Measurements from ENCODE around the gene IGLL5.

IGLL5 gene

DNA sequence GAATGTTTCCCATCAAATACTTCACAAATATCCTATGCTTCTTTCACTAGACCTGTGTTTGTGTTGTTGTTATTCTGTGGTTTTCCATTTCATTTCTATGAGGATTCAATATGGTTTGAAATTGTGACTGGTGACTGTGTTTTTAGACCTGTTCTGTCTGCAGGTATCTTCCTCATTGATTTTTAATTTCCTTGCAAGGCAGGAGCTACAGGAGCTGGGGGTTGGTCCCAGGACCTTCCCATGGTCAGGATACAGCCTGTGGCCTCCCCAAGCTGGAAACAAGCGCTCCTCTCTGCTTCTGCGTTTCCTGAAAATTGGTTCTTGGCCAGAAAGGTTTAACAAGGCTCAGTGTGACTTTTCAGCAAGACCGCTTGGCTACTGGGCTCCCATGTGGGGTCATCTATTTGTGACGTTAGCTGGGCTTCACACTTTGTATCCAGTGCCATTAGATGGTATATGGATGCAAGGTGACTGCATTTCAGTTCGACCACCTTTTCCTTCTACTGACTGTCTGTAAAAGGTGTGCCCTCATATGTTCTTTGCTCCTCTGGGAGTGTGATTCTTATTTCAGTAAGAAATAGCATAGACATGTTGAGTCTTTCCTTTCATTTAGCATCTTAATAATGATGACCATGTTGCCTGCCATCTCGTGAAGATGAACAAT, 21.5 kb downstream of the IGLL5 start:
- no peak overlapping the region for H3K27ac ChIP-seq (ENCODE audit: low read depth, low read length)
- no peaks in the 10 kb centered on the region for H3K4me1 ChIP-seq (ENCODE audit: control insufficient read depth in 1 of 2, insufficient read depth in 2 of 2, low read length in 2 of 2)
- H3K36me3 ChIP-seq (ENCODE audit: control insufficient read depth in 1 of 2, insufficient read depth in 2 of 2, low read length in 2 of 2), result no peaks in the 10 kb centered on the region
- H3K27me3 ChIP-seq (ENCODE audit: control insufficient read depth in 1 of 2, insufficient read depth in 2 of 2, low read length in 2 of 2), result no peaks in the 10 kb centered on the region
- H3K4me3 ChIP-seq (ENCODE audit: low read depth in 1 of 2, low read length in 2 of 2), result no peak overlapping the region
- no peaks in the 10 kb centered on the region for H3K9me3 ChIP-seq (ENCODE audit: control insufficient read depth in 1 of 2, low read length in 2 of 2)
- H3K9ac ChIP-seq (ENCODE audit: low read depth in 1 of 2, low read length in 2 of 2), result no peak overlapping the region

DNA sequence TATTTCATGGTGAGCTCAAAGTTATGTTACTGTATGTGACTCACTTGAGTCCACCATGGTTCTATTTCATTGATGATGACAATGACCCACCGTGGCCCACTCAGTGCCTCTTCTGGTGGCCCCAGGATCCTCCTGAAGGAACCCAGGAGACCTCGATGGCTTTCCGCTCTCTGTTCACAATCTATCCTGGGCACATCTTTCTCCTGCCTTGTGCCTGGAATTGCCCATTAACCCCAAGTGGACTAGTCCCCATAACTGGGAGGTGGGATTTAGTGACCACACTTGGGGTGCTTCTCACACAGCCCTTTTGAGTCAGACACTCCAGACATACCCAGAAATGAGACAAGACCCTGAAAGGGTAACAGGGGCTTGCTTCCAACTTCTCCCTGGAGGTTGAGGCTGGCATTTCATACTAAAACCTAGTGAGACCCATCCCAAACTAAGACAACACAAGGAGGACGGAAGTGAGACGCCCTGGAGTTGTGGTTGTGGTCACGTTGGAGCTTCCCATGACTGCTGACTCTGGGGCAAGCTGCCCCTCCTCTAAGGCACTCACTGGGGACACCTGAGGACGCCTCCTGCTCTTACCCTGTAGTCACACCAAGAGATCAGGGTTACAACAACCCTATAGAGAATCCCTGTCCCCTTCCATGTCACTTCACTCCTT, 22.1 kb downstream of the IGLL5 start:
- Histone ChIP-seq H3K36me3 (ENCODE audit: control insufficient read depth in 1 of 2, insufficient read depth in 2 of 2, low read length in 2 of 2) (no peaks in the 10 kb centered on the region), H3K27ac (ENCODE audit: low read depth, low read length) (no peak overlapping the region), H3K9me3 (ENCODE audit: control insufficient read depth in 1 of 2, low read length in 2 of 2) (no peaks in the 10 kb centered on the region), H3K4me1 (ENCODE audit: control insufficient read depth in 1 of 2, insufficient read depth in 2 of 2, low read length in 2 of 2) (no peaks in the 10 kb centered on the region), H3K9ac (ENCODE audit: low read depth in 1 of 2, low read length in 2 of 2) (no peak overlapping the region), H3K4me3 (ENCODE audit: low read depth in 1 of 2, low read length in 2 of 2) (no peak overlapping the region), H3K27me3 (ENCODE audit: control insufficient read depth in 1 of 2, insufficient read depth in 2 of 2, low read length in 2 of 2) (no peaks in the 10 kb centered on the region)

DNA sequence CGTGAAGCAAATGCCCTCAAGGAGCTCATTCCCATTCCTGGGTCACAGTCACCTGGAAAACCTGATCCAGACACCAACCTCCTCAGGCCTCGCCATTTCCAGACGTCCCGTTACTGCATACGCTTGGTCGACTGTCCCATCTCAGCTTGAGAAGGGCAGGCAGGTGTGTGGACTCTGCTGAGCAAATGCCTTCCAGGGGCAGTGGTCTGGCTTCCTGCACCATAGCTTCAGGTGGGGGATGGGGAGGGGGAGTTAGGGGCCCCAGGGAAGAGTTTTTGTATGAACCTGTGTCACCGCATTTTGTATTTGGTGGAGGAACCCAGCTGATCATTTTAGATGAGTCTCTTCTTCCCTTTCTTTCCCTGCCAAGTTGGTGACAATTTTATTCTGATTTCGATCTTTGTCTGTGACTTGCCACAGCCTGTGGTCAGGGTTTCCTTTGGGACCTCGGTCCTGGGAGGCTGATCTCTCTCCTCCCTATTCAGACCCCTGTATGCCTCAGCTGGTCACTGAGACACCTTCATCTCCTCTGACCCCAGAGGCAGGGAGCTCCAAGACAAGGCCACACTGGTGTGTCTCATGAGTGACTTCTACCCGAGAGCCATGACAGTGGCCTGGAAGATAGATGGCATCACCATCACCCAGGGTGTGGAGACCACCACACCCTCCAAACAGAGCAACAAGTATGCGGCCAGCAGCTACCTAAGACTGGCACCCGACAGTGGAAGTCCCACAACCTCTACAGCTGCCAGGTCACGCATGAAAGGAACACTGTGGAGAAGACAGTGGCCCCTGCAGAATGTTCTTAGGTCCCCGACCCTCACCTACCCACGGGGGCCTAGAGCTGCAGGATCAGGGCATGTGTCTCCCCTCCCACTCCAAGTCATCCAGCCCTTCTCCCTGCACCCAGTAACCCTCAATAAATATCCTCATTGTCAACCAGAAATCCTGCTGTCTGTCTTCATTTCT, 22.9 kb downstream of the IGLL5 start:
- no peaks in the 10 kb centered on the region for H3K27me3 ChIP-seq (ENCODE audit: control insufficient read depth in 1 of 2, insufficient read depth in 2 of 2, low read length in 2 of 2)
- H3K4me3 ChIP-seq (ENCODE audit: low read depth in 1 of 2, low read length in 2 of 2), result no peak overlapping the region
- H3K4me1 ChIP-seq (ENCODE audit: control insufficient read depth in 1 of 2, insufficient read depth in 2 of 2, low read length in 2 of 2), result no peaks in the 10 kb centered on the region
- no peaks in the 10 kb centered on the region for H3K36me3 ChIP-seq (ENCODE audit: control insufficient read depth in 1 of 2, insufficient read depth in 2 of 2, low read length in 2 of 2)
- no peak overlapping the region for H3K9ac ChIP-seq (ENCODE audit: low read depth in 1 of 2, low read length in 2 of 2)
- no peaks in the 10 kb centered on the region for H3K9me3 ChIP-seq (ENCODE audit: control insufficient read depth in 1 of 2, low read length in 2 of 2)
- no peak overlapping the region for H3K27ac ChIP-seq (ENCODE audit: low read depth, low read length)

DNA sequence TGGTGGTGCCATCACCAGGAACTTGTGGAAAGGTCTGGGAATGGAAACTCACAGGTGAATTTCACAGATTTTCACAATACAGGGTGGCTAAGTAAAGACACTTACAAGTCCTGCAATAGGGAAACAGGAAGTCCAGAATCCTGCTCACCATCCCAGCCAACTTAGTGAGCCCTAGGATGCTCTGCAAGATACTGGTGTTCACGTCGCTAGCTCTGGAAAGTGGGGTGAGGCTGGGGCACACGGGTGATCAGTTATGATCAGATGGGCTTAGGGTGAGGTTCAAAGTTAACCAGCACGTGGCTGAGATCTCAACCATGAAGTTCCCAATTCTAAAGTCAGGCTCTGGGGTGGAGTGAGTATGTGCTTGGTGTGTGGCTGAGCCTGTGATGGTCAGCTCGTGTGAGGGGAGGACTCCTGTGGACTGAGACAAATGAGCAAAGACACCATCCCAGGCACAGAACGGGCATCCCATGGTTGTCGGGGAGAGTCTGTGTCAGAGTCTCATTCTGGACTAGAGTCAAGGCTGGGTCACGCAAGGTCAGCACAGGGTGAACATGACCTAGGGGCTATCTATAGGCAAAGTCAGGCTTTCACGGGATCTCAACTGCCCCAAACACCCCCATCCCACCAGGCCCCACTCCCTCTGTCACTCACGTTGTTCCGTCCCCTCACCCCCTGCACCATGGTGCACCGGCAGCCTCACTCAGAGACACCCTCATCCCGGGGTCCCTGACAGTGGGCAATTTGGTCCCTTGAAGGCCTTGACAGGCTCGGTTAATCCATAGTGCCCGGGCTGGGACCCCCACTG, 23.9 kb downstream of the IGLL5 start:
- Histone ChIP-seq H3K27me3 (ENCODE audit: control insufficient read depth in 1 of 2, insufficient read depth in 2 of 2, low read length in 2 of 2) (no peaks in the 10 kb centered on the region), H3K9ac (ENCODE audit: low read depth in 1 of 2, low read length in 2 of 2) (no peak overlapping the region), H3K9me3 (ENCODE audit: control insufficient read depth in 1 of 2, low read length in 2 of 2) (no peaks in the 10 kb centered on the region), H3K36me3 (ENCODE audit: control insufficient read depth in 1 of 2, insufficient read depth in 2 of 2, low read length in 2 of 2) (no peaks in the 10 kb centered on the region), H3K4me1 (ENCODE audit: control insufficient read depth in 1 of 2, insufficient read depth in 2 of 2, low read length in 2 of 2) (no peaks in the 10 kb centered on the region), H3K4me3 (ENCODE audit: low read depth in 1 of 2, low read length in 2 of 2) (no peak overlapping the region), H3K27ac (ENCODE audit: low read depth, low read length) (no peak overlapping the region)

DNA sequence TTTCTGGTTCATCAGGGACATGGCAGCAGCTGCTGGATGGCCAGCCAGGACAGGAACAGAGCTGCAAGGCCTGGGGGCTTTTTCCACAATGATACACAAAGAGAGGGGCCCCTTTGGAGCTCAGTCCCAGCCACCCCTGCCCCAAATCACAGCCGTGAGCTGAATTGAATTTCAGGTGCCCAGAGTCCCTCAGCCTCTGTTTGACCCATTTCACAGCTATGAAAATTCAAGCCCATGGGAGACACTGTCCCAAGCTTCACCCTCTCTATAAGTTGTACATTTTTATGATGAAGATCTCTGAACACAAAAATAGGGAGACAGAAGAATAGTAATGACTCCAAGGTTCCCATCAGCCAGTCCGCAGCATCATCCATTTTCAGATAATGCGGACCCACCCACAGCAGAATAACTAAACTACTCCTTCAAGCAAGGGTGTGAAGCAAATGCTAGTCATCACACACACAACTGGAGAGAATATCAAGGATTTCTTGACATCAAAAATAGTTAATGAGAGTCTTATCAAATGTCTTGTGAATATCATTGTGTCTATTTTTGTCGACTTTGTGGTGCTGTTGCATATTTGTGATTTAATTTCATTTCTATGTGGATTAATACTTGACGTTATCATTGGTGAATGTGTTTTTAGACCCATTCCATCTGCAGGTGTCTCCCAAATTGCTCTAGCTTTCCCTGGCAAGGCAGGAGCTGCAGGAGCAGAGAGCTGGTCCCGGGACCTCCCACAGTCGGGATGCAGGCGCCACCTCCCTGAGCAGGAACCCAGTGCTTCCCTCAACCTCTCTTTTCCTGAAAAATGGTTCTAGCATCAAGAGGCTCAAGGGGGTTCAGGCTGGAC, 24.7 kb downstream of the IGLL5 start:
- H3K27ac ChIP-seq (ENCODE audit: low read depth, low read length), result no peak overlapping the region
- H3K27me3 ChIP-seq (ENCODE audit: control insufficient read depth in 1 of 2, insufficient read depth in 2 of 2, low read length in 2 of 2), result no peaks in the 10 kb centered on the region
- no peak overlapping the region for H3K4me3 ChIP-seq (ENCODE audit: low read depth in 1 of 2, low read length in 2 of 2)

DNA sequence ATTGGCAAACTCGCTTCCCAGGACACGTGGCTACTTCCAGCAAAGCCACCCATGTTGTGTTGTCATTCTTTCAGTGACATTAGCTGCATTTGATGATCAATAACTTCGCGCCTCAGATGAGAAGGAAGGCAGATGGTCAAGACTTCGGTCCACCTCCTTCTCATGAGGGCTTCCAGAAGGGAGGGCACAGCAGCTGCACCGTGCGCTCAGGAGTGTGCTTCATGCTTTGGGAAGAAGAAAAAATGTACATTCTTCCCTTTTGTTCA, 25.3 kb downstream of the IGLL5 start:
- Histone ChIP-seq H3K36me3 (ENCODE audit: control insufficient read depth in 1 of 2, insufficient read depth in 2 of 2, low read length in 2 of 2) (no peaks in the 10 kb centered on the region), H3K9ac (ENCODE audit: low read depth in 1 of 2, low read length in 2 of 2) (no peak overlapping the region), H3K9me3 (ENCODE audit: control insufficient read depth in 1 of 2, low read length in 2 of 2) (no peaks in the 10 kb centered on the region), H3K27me3 (ENCODE audit: control insufficient read depth in 1 of 2, insufficient read depth in 2 of 2, low read length in 2 of 2) (no peaks in the 10 kb centered on the region), H3K27ac (ENCODE audit: low read depth, low read length) (no peak overlapping the region), H3K4me1 (ENCODE audit: control insufficient read depth in 1 of 2, insufficient read depth in 2 of 2, low read length in 2 of 2) (no peaks in the 10 kb centered on the region), H3K4me3 (ENCODE audit: low read depth in 1 of 2, low read length in 2 of 2) (no peak overlapping the region)

More for the DNA sequence above, 24.7 kb downstream of the IGLL5 start:
- Histone ChIP-seq H3K36me3 (ENCODE audit: control insufficient read depth in 1 of 2, insufficient read depth in 2 of 2, low read length in 2 of 2) (no peaks in the 10 kb centered on the region), H3K9me3 (ENCODE audit: control insufficient read depth in 1 of 2, low read length in 2 of 2) (no peaks in the 10 kb centered on the region), H3K9ac (ENCODE audit: low read depth in 1 of 2, low read length in 2 of 2) (no peak overlapping the region), H3K4me1 (ENCODE audit: control insufficient read depth in 1 of 2, insufficient read depth in 2 of 2, low read length in 2 of 2) (no peaks in the 10 kb centered on the region)

DNA sequence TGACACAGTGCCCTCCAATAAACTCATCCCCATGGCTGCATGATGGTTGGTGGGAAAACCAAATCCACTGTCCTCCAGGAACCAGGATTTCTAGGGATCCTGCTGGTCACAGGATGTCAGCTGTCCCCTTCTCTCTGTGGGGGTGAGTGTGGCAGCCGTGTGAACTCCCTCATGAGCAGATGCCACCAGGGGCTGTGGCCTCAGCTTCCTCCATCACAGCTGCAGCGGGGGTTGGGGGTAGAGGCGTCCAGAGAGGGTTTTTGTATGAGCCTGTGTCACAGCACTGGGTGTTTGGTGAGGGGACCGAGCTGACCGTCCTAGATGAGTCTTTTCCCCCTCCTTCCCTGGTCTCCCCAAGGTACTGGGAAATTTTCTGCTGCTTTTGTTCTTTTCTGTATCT, 26.4 kb downstream of the IGLL5 start:
- Histone ChIP-seq H3K4me1 (ENCODE audit: control insufficient read depth in 1 of 2, insufficient read depth in 2 of 2, low read length in 2 of 2) (no peaks in the 10 kb centered on the region), H3K27ac (ENCODE audit: low read depth, low read length) (no peak overlapping the region), H3K27me3 (ENCODE audit: control insufficient read depth in 1 of 2, insufficient read depth in 2 of 2, low read length in 2 of 2) (no peaks in the 10 kb centered on the region), H3K9ac (ENCODE audit: low read depth in 1 of 2, low read length in 2 of 2) (no peak overlapping the region), H3K4me3 (ENCODE audit: low read depth in 1 of 2, low read length in 2 of 2) (no peak overlapping the region), H3K36me3 (ENCODE audit: control insufficient read depth in 1 of 2, insufficient read depth in 2 of 2, low read length in 2 of 2) (no peaks in the 10 kb centered on the region), H3K9me3 (ENCODE audit: control insufficient read depth in 1 of 2, low read length in 2 of 2) (no peaks in the 10 kb centered on the region)

DNA sequence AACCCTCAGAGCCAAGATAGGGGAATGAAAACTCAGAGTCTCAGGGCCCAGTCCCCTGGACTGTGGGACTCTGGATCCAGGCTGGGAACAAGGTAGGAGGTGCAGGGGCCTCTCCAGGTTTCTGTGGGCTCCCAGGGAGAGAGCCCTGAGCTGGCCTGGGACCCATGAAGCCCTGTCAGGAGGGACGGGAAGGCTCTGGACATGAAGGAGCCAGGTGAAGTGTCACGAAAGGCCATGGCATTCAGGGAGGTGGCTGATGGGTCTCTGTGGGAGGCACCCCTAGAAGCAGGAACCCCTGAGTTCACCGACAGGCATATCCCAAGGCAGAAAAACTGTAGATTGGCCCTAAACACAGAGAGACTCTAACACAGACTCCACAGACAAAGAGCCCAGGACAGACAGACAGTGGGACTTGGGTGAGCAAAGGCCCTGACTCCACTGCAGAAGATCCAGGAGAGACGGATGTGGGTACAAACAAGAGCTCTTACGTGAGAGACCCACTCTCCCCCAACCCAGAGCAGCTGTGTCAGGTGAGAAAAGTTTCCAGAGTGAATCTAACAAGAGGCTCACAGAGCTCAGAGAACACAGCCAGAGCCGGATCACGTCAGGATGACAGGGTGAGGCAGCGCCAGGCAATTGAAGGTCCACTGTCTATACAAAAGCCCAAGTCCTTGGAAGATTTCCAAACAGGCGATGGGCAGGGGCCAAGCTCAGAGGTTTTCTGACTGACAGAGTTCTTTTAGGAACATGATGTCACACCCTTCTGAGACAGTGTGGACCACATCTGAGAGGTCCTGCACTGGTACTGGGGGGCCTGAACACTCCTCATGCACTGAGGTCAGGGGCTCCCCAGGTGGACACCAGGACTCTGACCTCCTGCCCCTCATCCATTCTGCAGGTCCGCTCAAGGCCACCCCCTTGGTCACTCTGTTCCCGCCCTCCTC, 27.4 kb downstream of the IGLL5 start:
- Histone ChIP-seq H3K4me3 (ENCODE audit: low read depth in 1 of 2, low read length in 2 of 2) (no peak overlapping the region), H3K36me3 (ENCODE audit: control insufficient read depth in 1 of 2, insufficient read depth in 2 of 2, low read length in 2 of 2) (no peaks in the 10 kb centered on the region), H3K9ac (ENCODE audit: low read depth in 1 of 2, low read length in 2 of 2) (no peak overlapping the region), H3K27me3 (ENCODE audit: control insufficient read depth in 1 of 2, insufficient read depth in 2 of 2, low read length in 2 of 2) (no peaks in the 10 kb centered on the region), H3K4me1 (ENCODE audit: control insufficient read depth in 1 of 2, insufficient read depth in 2 of 2, low read length in 2 of 2) (no peaks in the 10 kb centered on the region), H3K27ac (ENCODE audit: low read depth, low read length) (no peak overlapping the region), H3K9me3 (ENCODE audit: control insufficient read depth in 1 of 2, low read length in 2 of 2) (no peaks in the 10 kb centered on the region)

DNA sequence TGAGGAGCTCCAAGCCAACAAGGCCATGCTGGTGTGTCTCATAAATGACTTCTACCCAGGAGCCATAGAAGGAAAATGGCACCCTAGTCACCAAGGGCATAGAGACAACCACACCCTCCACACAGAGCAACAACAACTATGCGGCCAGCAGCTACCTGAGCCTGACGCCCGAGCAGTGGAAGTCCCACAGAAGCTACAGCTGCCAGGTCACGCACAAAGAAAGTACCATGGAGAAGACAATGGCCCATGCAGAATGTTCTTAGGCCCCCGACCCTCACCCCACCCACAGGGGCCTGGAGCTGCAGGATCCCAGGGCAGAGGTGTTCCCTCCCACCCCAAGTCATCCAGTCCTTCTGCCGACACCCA, 28.0 kb downstream of the IGLL5 start:
- Histone ChIP-seq H3K9ac (ENCODE audit: low read depth in 1 of 2, low read length in 2 of 2) (no peak overlapping the region), H3K36me3 (ENCODE audit: control insufficient read depth in 1 of 2, insufficient read depth in 2 of 2, low read length in 2 of 2) (no peaks in the 10 kb centered on the region), H3K27ac (ENCODE audit: low read depth, low read length) (no peak overlapping the region), H3K27me3 (ENCODE audit: control insufficient read depth in 1 of 2, insufficient read depth in 2 of 2, low read length in 2 of 2) (no peaks in the 10 kb centered on the region), H3K4me3 (ENCODE audit: low read depth in 1 of 2, low read length in 2 of 2) (no peak overlapping the region), H3K4me1 (ENCODE audit: control insufficient read depth in 1 of 2, insufficient read depth in 2 of 2, low read length in 2 of 2) (no peaks in the 10 kb centered on the region), H3K9me3 (ENCODE audit: control insufficient read depth in 1 of 2, low read length in 2 of 2) (no peaks in the 10 kb centered on the region)

Data from duodenal mucosa (tissue), 2 donors.